DOHH2 (cell line): ENCODE measurements around the gene CHST1.

Source experiments
- H3F3A ChIP-seq: fragments of 200-600 bp; sonication (generic), shearing (Covaris generic); 2 replicates; pipeline ENCODE4 v1.6.0; 2016; ENCODE audit warnings: antibody characterized with exemption, mild to moderate bottlenecking; ENCODE audit not compliant: control insufficient read depth, insufficient read depth
- H3K27ac ChIP-seq: fragments of 200-600 bp; sonication (generic); 2 replicates; pipeline ENCODE4 v1.5.1; 2014; ENCODE audit warnings: low read depth, mild to moderate bottlenecking, low read length, moderate library complexity
- H3K27me3 ChIP-seq: fragments of 200-600 bp; sonication (generic); 2 replicates; pipeline ENCODE4 v1.6.1; 2014; ENCODE audit warnings: mild to moderate bottlenecking, low read length, mixed read lengths; ENCODE audit not compliant: control insufficient read depth
- H3K36me3 ChIP-seq: fragments of 200-600 bp; sonication (generic); 2 replicates; pipeline ENCODE4 v1.6.1; 2014; ENCODE audit warnings: mild to moderate bottlenecking, low read length, moderate library complexity, mixed read lengths; ENCODE audit not compliant: control insufficient read depth
- H3K4me1 ChIP-seq: fragments of 200-600 bp; sonication (generic); 2 replicates; pipeline ENCODE4 v1.6.1; 2014; ENCODE audit warnings: mild to moderate bottlenecking, low read length, mixed read lengths; ENCODE audit not compliant: control insufficient read depth
- H3K4me2 ChIP-seq: fragments of 200-600 bp; sonication (generic); 2 replicates; pipeline ENCODE4 v1.6.0; 2014; ENCODE audit warnings: mild to moderate bottlenecking, low read length, moderate library complexity
- H3K4me3 ChIP-seq: fragments of 200-600 bp; sonication (generic); 2 replicates; pipeline ENCODE4 v1.5.1; 2014; ENCODE audit warnings: mild to moderate bottlenecking, low read length, mixed read lengths
- H3K79me2 ChIP-seq: fragments of 200-600 bp; sonication (generic); 2 replicates; pipeline ENCODE4 v1.6.1; 2014; ENCODE audit warnings: mild to moderate bottlenecking, low read length, mixed read lengths; ENCODE audit not compliant: control insufficient read depth
- H3K9me2 ChIP-seq: fragments of 200-600 bp; sonication (generic); replicated peaks from 2 replicates; pipeline ENCODE4 v1.6.1; 2014; ENCODE audit warnings: mild to moderate bottlenecking, low read length, mixed read lengths; ENCODE audit not compliant: control insufficient read depth
- H3K9me3 ChIP-seq: fragments of 200-600 bp; sonication (generic); 2 replicates; pipeline ENCODE4 v1.6.1; 2014; ENCODE audit warnings: antibody characterized with exemption, low read length, mixed read lengths; ENCODE audit not compliant: control insufficient read depth, insufficient read depth
- H4K20me1 ChIP-seq: fragments of 200-600 bp; sonication (generic); 2 replicates; pipeline ENCODE4 v1.6.0; 2014; ENCODE audit warnings: low read depth, mild to moderate bottlenecking, antibody characterized with exemption, low read length, moderate library complexity; ENCODE audit not compliant: control insufficient read depth, insufficient read depth
- CTCF ChIP-seq: fragments of 200-600 bp; sonication (generic); IDR thresholded peaks from one replicate; pipeline ENCODE4 v1.5.1; 2014; ENCODE audit warnings: antibody characterized with exemption, mild to moderate bottlenecking, low read depth, low read length; ENCODE audit not compliant: poor library complexity, severe bottlenecking
- EZH2phosphoT487 ChIP-seq: fragments of 200-600 bp; sonication (generic); IDR thresholded peaks from 2 replicates; pipeline ENCODE4 v1.6.1; 2017; ENCODE audit warnings: borderline replicate concordance, mild to moderate bottlenecking, antibody characterized with exemption, low read length, moderate library complexity, mixed read lengths

The CHST1 gene

GRCh38 chr11:45663486-45664375 lies 1.7 kb downstream of the CHST1 start:
- Histone ChIP-seq H3K4me1 (no peaks in the 10 kb centered on the region), H3K9me3 (no peaks in the 10 kb centered on the region), H3K4me3 (no peak overlapping the region), H3F3A (no peaks in the 10 kb centered on the region), H4K20me1 (no peaks in the 10 kb centered on the region), H3K27me3 (peaks cover 43% of the 10 kb centered on the region), H3K9me2 (no peaks in the 10 kb centered on the region), H3K79me2 (no peaks in the 10 kb centered on the region), H3K27ac (no peak overlapping the region), H3K4me2 (no peak overlapping the region), H3K36me3 (no peaks in the 10 kb centered on the region)
- TF ChIP-seq CTCF (no peak), EZH2phosphoT487 (no peak)

GRCh38 chr11:45662665-45663485 lies 2.5 kb downstream of the CHST1 start:
- Histone ChIP-seq H3K79me2 (no peaks in the 10 kb centered on the region), H3K27ac (no peak overlapping the region), H4K20me1 (no peaks in the 10 kb centered on the region), H3K9me2 (no peaks in the 10 kb centered on the region), H3K27me3 (peaks cover 40% of the 10 kb centered on the region), H3K4me1 (no peaks in the 10 kb centered on the region), H3F3A (no peaks in the 10 kb centered on the region), H3K36me3 (no peaks in the 10 kb centered on the region), H3K9me3 (no peaks in the 10 kb centered on the region), H3K4me2 (no peak overlapping the region), H3K4me3 (no peak overlapping the region)
- TF ChIP-seq CTCF (no peak), EZH2phosphoT487 (no peak)

- H3K9me2 ChIP-seq = no peaks in the 10 kb centered on the region
- H3K9me3 ChIP-seq = no peaks in the 10 kb centered on the region
- H3K36me3 ChIP-seq = no peaks in the 10 kb centered on the region
- no peaks in the 10 kb centered on the region for H3K79me2 ChIP-seq
- no peak overlapping the region for H3K27ac ChIP-seq
- no peak overlapping the region for H3K4me2 ChIP-seq
- H4K20me1 ChIP-seq = no peaks in the 10 kb centered on the region
- peaks cover 40% of the 10 kb centered on the region for H3K27me3 ChIP-seq
- H3K4me3 ChIP-seq = no peak overlapping the region
- no peaks in the 10 kb centered on the region for H3K4me1 ChIP-seq
- no peaks in the 10 kb centered on the region for H3F3A ChIP-seq
- no peak for TF ChIP-seq EZH2phosphoT487
- TF ChIP-seq CTCF = no peak
These were observed 3.2 kb downstream of the CHST1 start for GRCh38 chr11:45662096-45662664.
